Keratinocyte (primary cell): Measurements from ENCODE around the gene MYH10. TPM values are rescaled to one million over a fixed set of nuclear protein-coding genes. Genes with fewer than 3 reads are reported as not detected.

ENCODE experiments used
- DNase-seq: peaks from one replicate; pipeline ENCODE4 v3.0.0-alpha.2; 2011; ENCODE audit warnings: low read depth, missing footprints, low spot score
- FAIRE-seq: peaks from 2 replicates; lab custom pipeline; 2011; peaks lifted over from hg19 to GRCh38; lab: Jason Lieb, UNC
- H2AFZ ChIP-seq: 2 replicates; pipeline ENCODE4 v1.6.0; 2012; ENCODE audit warnings: low read length, control low read depth, inconsistent platforms; ENCODE audit not compliant: control insufficient read depth
- H3K27ac ChIP-seq: 2 replicates; pipeline ENCODE4 v1.5.1; 2011; ENCODE audit warnings: low read length; ENCODE audit not compliant: control insufficient read depth, insufficient read depth
- H3K27me3 ChIP-seq: 3 replicates; pipeline ENCODE4 v1.6.0; 2011; ENCODE audit warnings: low read length; ENCODE audit not compliant: control insufficient read depth, insufficient read depth; ENCODE audit errors: extremely low read depth
- H3K36me3 ChIP-seq, 2 experiments: 2 replicates in 1 of 2; 3 replicates in 1 of 2; pipeline ENCODE4 v1.5.1; 2011; ENCODE audit warnings: low read length in 2 of 2, mild to moderate bottlenecking in 1 of 2; ENCODE audit not compliant: control insufficient read depth in 2 of 2, insufficient read depth in 2 of 2; ENCODE audit errors: extremely low read depth in 1 of 2
- H3K4me1 ChIP-seq: 3 replicates; pipeline ENCODE4 v1.5.1; 2011; ENCODE audit warnings: low read length; ENCODE audit not compliant: control insufficient read depth, insufficient read depth; ENCODE audit errors: extremely low read depth
- H3K4me2 ChIP-seq: 3 replicates; pipeline ENCODE4 v1.6.0; 2011; ENCODE audit warnings: low read depth, low read length; ENCODE audit not compliant: control insufficient read depth, insufficient read depth; ENCODE audit errors: extremely low read depth
- H3K4me3 ChIP-seq, 3 experiments: fragments of 200-600 bp in 1 of 3; sonication (generic) in 1 of 3; 2 replicates in 2 of 3; 3 replicates in 1 of 3; pipeline ENCODE4 v1.5.1; 2011 to 2016; ENCODE audit warnings: low read length in 3 of 3, mild to moderate bottlenecking in 3 of 3, control low read depth in 2 of 3, inconsistent platforms in 1 of 3, low read depth in 1 of 3, mixed read lengths in 1 of 3, mixed run types in 1 of 3, moderate library complexity in 1 of 3; ENCODE audit not compliant: control insufficient read depth in 2 of 3, insufficient read depth in 2 of 3; ENCODE audit errors: extremely low read depth in 1 of 3
- H3K79me2 ChIP-seq: 2 replicates; pipeline ENCODE4 v1.6.0; 2012; ENCODE audit warnings: low read length; ENCODE audit not compliant: control insufficient read depth, insufficient read depth
- H3K9ac ChIP-seq: 3 replicates; pipeline ENCODE4 v1.6.0; 2011; ENCODE audit warnings: low read length; ENCODE audit not compliant: control insufficient read depth, insufficient read depth; ENCODE audit errors: extremely low read depth
- H3K9me1 ChIP-seq: 3 replicates; pipeline ENCODE4 v1.6.0; 2011; ENCODE audit warnings: low read length; ENCODE audit not compliant: control insufficient read depth, insufficient read depth; ENCODE audit errors: extremely low read depth
- H3K9me3 ChIP-seq: 2 replicates; pipeline ENCODE4 v1.5.1; 2012; ENCODE audit warnings: low read depth, low read length; ENCODE audit not compliant: control insufficient read depth
- H4K20me1 ChIP-seq: 3 replicates; pipeline ENCODE4 v1.6.0; 2011; ENCODE audit warnings: low read length; ENCODE audit not compliant: control insufficient read depth, insufficient read depth; ENCODE audit errors: extremely low read depth
- EZH2 ChIP-seq: IDR thresholded peaks from one replicate; pipeline ENCODE4 v1.6.1; 2012; ENCODE audit warnings: inconsistent platforms, mild to moderate bottlenecking, low read length, moderate library complexity
- dilution Hi-C: fragments of 300-500 bp; cut with MboI; formaldehyde crosslinking; loops from one replicate; pipeline ENCODE4 v1.7.0; 2020; ENCODE audit warnings: low sequenced_read_pairs; ENCODE audit not compliant: extremely low pct_ligation_motif_present
- polyA plus RNA-seq, 5 experiments: library from polyadenylated mRNA; depleted of rRNA in 3 of 5; stranded (reverse) in 3 of 5; stranded (forward) in 1 of 5; unstranded in 1 of 5; fragments of >200 nt; gene quantifications; 1 replicate in 1 of 5; 2 replicates in 3 of 5; 3 replicates in 1 of 5; pipeline versions ENCODE4 v1.2.1 to v1.2.3, GENCODE V29; 2011 to 2012; ENCODE audit warnings: missing spikeins in 2 of 5, low read depth in 1 of 5, low replicate concordance in 1 of 5
- TF ChIP-seq, protein P1 (sequence below), 3 experiments: IDR thresholded peaks in 1 of 3; conservative IDR thresholded peaks in 1 of 3; optimal IDR thresholded peaks in 1 of 3; 2 replicates in 2 of 3; 3 replicates in 1 of 3; pipeline versions ENCODE3 to v1.5.1; 2011; ENCODE audit warnings: low read length in 3 of 3, mild to moderate bottlenecking in 3 of 3, moderate library complexity in 2 of 3, control low read depth in 1 of 3, inconsistent platforms in 1 of 3; ENCODE audit not compliant: insufficient read depth in 2 of 3; ENCODE audit errors: extremely low read depth in 1 of 3

The MYH10 gene
- polyA plus RNA-seq, 1 donor (not counting 4 experiments of a cell fraction or from before 2014, with no cell fraction given) = 21.2 TPM

DNA sequence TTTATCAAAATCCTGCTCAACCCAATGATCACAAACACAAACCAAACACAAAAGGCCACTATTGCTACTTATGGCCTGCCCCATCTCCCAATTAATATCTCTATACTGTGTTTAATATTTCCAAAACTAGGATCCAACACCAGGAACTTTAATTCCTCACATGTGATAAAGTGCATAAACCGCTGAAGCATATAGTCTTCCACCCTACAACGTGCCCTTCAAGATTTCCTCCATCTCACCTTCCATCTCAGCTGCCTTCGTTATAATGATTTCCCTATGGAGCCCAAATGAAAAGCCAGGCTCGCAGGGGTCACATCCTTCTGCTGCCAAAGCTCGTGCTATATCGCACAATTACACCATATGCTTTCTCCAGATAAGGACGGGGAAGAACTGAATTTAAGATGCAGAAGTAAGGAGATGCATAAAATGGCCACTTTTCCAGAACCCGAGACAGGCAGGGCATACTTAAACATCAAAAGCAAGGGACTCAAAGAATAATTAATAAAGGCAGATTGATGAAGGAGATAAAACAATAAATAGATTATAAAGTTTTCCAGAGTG is 1.8 kb downstream of the MYH10 start:
- DNase-seq (no peak), FAIRE-seq (no peak)
- no peaks in the 10 kb centered on the region for H3K9me3 ChIP-seq
- H3K9me1 ChIP-seq = no peaks in the 10 kb centered on the region
- H3K4me3 ChIP-seq = no peak overlapping the region
- peak overlapping the region; percentile 37 for H3K4me2 ChIP-seq
- H3K4me1 ChIP-seq = peaks cover 10% of the 10 kb centered on the region
- no peak overlapping the region for H3K27ac ChIP-seq
- H3K27me3 ChIP-seq = no peaks in the 10 kb centered on the region
- TF ChIP-seq EZH2 = no peak
- TF ChIP-seq, protein P1, sequence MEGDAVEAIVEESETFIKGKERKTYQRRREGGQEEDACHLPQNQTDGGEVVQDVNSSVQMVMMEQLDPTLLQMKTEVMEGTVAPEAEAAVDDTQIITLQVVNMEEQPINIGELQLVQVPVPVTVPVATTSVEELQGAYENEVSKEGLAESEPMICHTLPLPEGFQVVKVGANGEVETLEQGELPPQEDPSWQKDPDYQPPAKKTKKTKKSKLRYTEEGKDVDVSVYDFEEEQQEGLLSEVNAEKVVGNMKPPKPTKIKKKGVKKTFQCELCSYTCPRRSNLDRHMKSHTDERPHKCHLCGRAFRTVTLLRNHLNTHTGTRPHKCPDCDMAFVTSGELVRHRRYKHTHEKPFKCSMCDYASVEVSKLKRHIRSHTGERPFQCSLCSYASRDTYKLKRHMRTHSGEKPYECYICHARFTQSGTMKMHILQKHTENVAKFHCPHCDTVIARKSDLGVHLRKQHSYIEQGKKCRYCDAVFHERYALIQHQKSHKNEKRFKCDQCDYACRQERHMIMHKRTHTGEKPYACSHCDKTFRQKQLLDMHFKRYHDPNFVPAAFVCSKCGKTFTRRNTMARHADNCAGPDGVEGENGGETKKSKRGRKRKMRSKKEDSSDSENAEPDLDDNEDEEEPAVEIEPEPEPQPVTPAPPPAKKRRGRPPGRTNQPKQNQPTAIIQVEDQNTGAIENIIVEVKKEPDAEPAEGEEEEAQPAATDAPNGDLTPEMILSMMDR (optimal IDR thresholded peaks at IDR 0.05 in 1 of 3, IDR thresholded peaks at IDR 0.05 in 1 of 3, conservative IDR thresholded peaks at IDR 0.05 in 1 of 3; ENCODE audit: extremely low read depth in 1 of 3, insufficient read depth in 2 of 3, low read length in 3 of 3) = no peak
- H2AFZ ChIP-seq = peak overlapping the region; percentile 4
- dilution Hi-C loops = loop anchor here (25.0 kb wide), 1 partner anchor 109 kb away; the partner anchor contains the start of gene CCDC42
- peaks cover 38% of the 10 kb centered on the region for H3K79me2 ChIP-seq
- H3K36me3 ChIP-seq = no peaks in the 10 kb centered on the region
- H4K20me1 ChIP-seq = no peaks in the 10 kb centered on the region
- H3K9ac ChIP-seq = no peak overlapping the region

DNA sequence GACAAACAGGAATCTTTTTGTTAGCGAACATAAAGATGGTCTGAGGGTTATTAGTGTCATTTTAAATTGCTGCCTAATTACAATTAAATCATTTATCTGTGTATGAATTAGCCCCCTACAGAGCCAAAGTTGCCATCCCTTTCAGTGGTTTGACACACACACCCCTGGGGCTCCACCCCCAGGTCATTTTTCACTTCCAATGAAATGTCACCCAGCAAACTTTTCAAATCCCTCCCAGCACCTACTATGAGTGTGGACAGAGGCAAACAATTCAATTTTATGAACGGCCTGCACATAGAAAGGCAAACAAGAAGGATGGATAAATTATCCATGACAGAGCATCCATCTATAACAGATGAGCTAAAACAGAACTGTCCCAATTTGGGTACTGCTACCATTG is 2.4 kb downstream of the MYH10 start:
- Histone ChIP-seq H3K27ac (no peak overlapping the region), H3K36me3 (no peaks in the 10 kb centered on the region), H3K9ac (no peak overlapping the region), H4K20me1 (no peaks in the 10 kb centered on the region), H3K9me1 (no peaks in the 10 kb centered on the region), H3K9me3 (no peaks in the 10 kb centered on the region), H3K4me2 (peak overlapping the region; percentile 37), H3K27me3 (no peaks in the 10 kb centered on the region), H3K4me3 (no peak overlapping the region), H3K79me2 (peaks cover 39% of the 10 kb centered on the region), H2AFZ (no peak overlapping the region), H3K4me1 (peaks cover 10% of the 10 kb centered on the region)
- dilution Hi-C loops = loop anchor here (25.0 kb wide), 1 partner anchor 109 kb away; the partner anchor contains the start of gene CCDC42
- no peak for DNase-seq
- TF ChIP-seq, protein P1 (optimal IDR thresholded peaks at IDR 0.05 in 1 of 3, IDR thresholded peaks at IDR 0.05 in 1 of 3, conservative IDR thresholded peaks at IDR 0.05 in 1 of 3; ENCODE audit: extremely low read depth in 1 of 3, insufficient read depth in 2 of 3, low read length in 3 of 3) = no peak
- no peak for TF ChIP-seq EZH2
- FAIRE-seq = no peak
